Measurements from ENCODE around the gene UBE2J2.

DNA sequence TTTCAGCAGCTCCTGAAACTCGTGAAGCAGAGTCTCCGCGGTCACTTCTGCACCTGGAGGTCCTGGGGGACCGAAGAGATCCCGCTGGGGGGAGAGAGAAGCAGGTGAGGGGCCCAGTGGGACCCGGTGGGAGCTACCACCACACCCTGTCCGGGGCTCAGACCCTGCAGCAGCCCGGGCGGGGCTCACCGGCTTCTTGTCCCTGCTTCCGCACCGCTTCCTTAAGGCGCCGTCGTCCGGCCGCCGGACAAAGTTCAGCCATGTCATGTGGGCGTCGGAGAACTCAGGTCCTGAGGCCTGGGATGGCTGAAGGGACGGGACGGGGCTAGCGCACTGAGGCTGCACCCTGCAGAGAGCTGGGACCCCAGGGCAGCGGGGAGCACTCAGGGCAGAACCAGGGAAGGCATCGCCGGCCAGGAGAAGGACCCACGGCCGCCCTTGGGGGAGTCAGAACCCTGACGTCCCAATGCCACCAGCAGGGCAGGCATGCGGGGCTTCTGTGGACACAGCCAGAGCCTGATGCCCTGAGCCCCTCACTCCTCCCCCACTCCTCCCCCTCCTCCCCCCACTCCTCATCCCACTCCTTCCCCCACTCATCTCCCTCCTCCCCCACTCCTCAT is 29.4 kb downstream of the UBE2J2 start:
- TF ChIP-seq, protein P1, sequence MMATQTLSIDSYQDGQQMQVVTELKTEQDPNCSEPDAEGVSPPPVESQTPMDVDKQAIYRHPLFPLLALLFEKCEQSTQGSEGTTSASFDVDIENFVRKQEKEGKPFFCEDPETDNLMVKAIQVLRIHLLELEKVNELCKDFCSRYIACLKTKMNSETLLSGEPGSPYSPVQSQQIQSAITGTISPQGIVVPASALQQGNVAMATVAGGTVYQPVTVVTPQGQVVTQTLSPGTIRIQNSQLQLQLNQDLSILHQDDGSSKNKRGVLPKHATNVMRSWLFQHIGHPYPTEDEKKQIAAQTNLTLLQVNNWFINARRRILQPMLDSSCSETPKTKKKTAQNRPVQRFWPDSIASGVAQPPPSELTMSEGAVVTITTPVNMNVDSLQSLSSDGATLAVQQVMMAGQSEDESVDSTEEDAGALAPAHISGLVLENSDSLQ (IDR thresholded peaks at IDR 0.05): no peak
- TF ChIP-seq ARNT (IDR thresholded peaks at IDR 0.05) (no peak), NFRKB (IDR thresholded peaks at IDR 0.05) (no peak), TARDBP (IDR thresholded peaks at IDR 0.05) (no peak), ELF4 (IDR thresholded peaks at IDR 0.05) (no peak), FOXK2 (IDR thresholded peaks at IDR 0.05) (no peak), FOXA1 (IDR thresholded peaks at IDR 0.05) (no peak), SP1 (IDR thresholded peaks at IDR 0.05) (no peak), FOXM1 (IDR thresholded peaks at IDR 0.05; ENCODE audit: borderline replicate concordance) (no peak), CTBP1 (IDR thresholded peaks at IDR 0.05; ENCODE audit: borderline replicate concordance) (no peak), LEF1 (IDR thresholded peaks at IDR 0.05; ENCODE audit: borderline replicate concordance) (no peak), HDGF (IDR thresholded peaks at IDR 0.05; ENCODE audit: borderline replicate concordance) (no peak)

Data from HEK293T (cell line).